RWPE2 (cell line): ENCODE data around the gene SLC1A2.

Experiments
- ATAC-seq: fragments of 200-7000 bp; cut with Tn5 transposase; 3 replicates; pipeline ENCODE4 v1.9.1; 2021; ENCODE audit warnings: low read depth
- DNase-seq: peaks from one replicate; pipeline ENCODE4 v3.0.0-alpha.2; 2020; ENCODE audit warnings: low spot score
- H3K27ac ChIP-seq: fragments of 450-650 bp; 2 replicates; pipeline ENCODE4 v1.5.1; 2017; ENCODE audit warnings: mild to moderate bottlenecking; ENCODE audit not compliant: poor library complexity, severe bottlenecking
- H3K27me3 ChIP-seq: fragments of 250-450 bp; sonication (Bioruptor Pico); 2 replicates; pipeline ENCODE4 v1.5.1; 2021; ENCODE audit warnings: mild to moderate bottlenecking, moderate library complexity; ENCODE audit not compliant: insufficient read depth, poor library complexity, severe bottlenecking
- H3K36me3 ChIP-seq: fragments of 250-450 bp; sonication (Bioruptor Pico); 2 replicates; pipeline ENCODE4 v1.5.1; 2020; ENCODE audit warnings: low read depth, mild to moderate bottlenecking, moderate library complexity
- H3K4me1 ChIP-seq: fragments of 250-450 bp; sonication (Bioruptor Pico); 2 replicates; pipeline ENCODE4 v1.5.1; 2021; ENCODE audit warnings: mild to moderate bottlenecking, moderate library complexity; ENCODE audit not compliant: insufficient read depth, poor library complexity, severe bottlenecking
- H3K4me3 ChIP-seq: fragments of 250-450 bp; sonication (Bioruptor Pico); 2 replicates; pipeline ENCODE4 v1.5.1; 2021; ENCODE audit warnings: mild to moderate bottlenecking, moderate library complexity; ENCODE audit not compliant: severe bottlenecking
- H3K9me3 ChIP-seq: fragments of 250-450 bp; sonication (Bioruptor Pico); 2 replicates; pipeline ENCODE4 v1.5.1; 2021; ENCODE audit warnings: mild to moderate bottlenecking, moderate library complexity; ENCODE audit not compliant: severe bottlenecking
- CTCF ChIP-seq: fragments of 450-650 bp; IDR thresholded peaks from one replicate; pipeline ENCODE4 v1.5.1; 2017; ENCODE audit warnings: mild to moderate bottlenecking, moderate library complexity; ENCODE audit not compliant: poor library complexity, severe bottlenecking

Gene SLC1A2

GRCh38 chr11:35323076-35323868, 96.1 kb downstream of the SLC1A2 start:
- Histone ChIP-seq H3K27me3 (no peaks in the 10 kb centered on the region), H3K9me3 (no peaks in the 10 kb centered on the region), H3K4me3 (no peak overlapping the region), H3K36me3 (no peaks in the 10 kb centered on the region), H3K27ac (no peak overlapping the region), H3K4me1 (peaks cover 5% of the 10 kb centered on the region)
- ATAC-seq (peak; percentile 56; the same call in 2 of the 3 replicates), DNase-seq (no peak)
- no peak for TF ChIP-seq CTCF

GRCh38 chr11:35322318-35322979, 96.9 kb downstream of the SLC1A2 start:
- Histone ChIP-seq H3K4me1 (peaks cover 5% of the 10 kb centered on the region), H3K4me3 (no peak overlapping the region), H3K27ac (no peak overlapping the region), H3K9me3 (no peaks in the 10 kb centered on the region), H3K36me3 (no peaks in the 10 kb centered on the region), H3K27me3 (no peaks in the 10 kb centered on the region)
- DNase-seq (no peak), ATAC-seq (no peak)
- no peak for TF ChIP-seq CTCF

GRCh38 chr11:35321532-35322317, 97.6 kb downstream of the SLC1A2 start:
- Histone ChIP-seq H3K27ac (no peak overlapping the region), H3K9me3 (no peaks in the 10 kb centered on the region), H3K4me3 (no peak overlapping the region), H3K36me3 (no peaks in the 10 kb centered on the region), H3K27me3 (no peaks in the 10 kb centered on the region), H3K4me1 (peaks cover 5% of the 10 kb centered on the region)
- ATAC-seq (no peak), DNase-seq (no peak)
- TF ChIP-seq CTCF: no peak

GRCh38 chr11:35321111-35321510, 98.2 kb downstream of the SLC1A2 start:
- H3K4me3 ChIP-seq: no peak overlapping the region
- DNase-seq (no peak), ATAC-seq (no peak)
- no peak for TF ChIP-seq CTCF
- peaks cover 5% of the 10 kb centered on the region for H3K4me1 ChIP-seq
- H3K9me3 ChIP-seq: no peaks in the 10 kb centered on the region
- H3K27me3 ChIP-seq: no peaks in the 10 kb centered on the region
- no peaks in the 10 kb centered on the region for H3K36me3 ChIP-seq
- no peak overlapping the region for H3K27ac ChIP-seq
